Heart left ventricle (tissue), 16 donors: ENCODE data around the gene ZDHHC14. TPM values are rescaled to one million over a fixed set of nuclear protein-coding genes. Genes with fewer than 3 reads are reported as not detected.

ENCODE experiments used
- ATAC-seq, 4 donors: fragments of 200-7000 bp; cut with Tn5 transposase; one replicate each; pipeline ENCODE4 v1.9.1; 2020 to 2022; ENCODE audit warnings: moderate library complexity in 4 of 4, mild to moderate bottlenecking in 3 of 4, moderate number of reproducible peaks in 1 of 4
- DNase-seq, 5 donors: peaks; one replicate each; pipeline ENCODE4 v3.0.0-alpha.2; 2020
- H3K27ac ChIP-seq, 12 donors: fragments of 200-600 bp; sonication (generic) in 4 of 12; one replicate each; pipeline versions ENCODE4 v1.5.0 to v1.8.0; 2016 to 2022; ENCODE audit warnings: mild to moderate bottlenecking in 2 of 12
- H3K27me3 ChIP-seq, 9 donors: fragments of 200-600 bp; sonication (generic) in 2 of 9; one replicate each; pipeline versions ENCODE4 v1.5.1 to v1.8.0; 2016 to 2022; ENCODE audit warnings: mild to moderate bottlenecking in 3 of 9
- H3K36me3 ChIP-seq, 9 donors: fragments of 200-600 bp; sonication (generic) in 2 of 9; one replicate each; pipeline versions ENCODE4 v1.5.0 to v1.8.0; 2018 to 2022; ENCODE audit warnings: mild to moderate bottlenecking in 2 of 9
- H3K4me1 ChIP-seq, 12 donors: fragments of 200-600 bp; sonication (generic) in 4 of 12; one replicate each; pipeline versions ENCODE4 v1.5.0 to v1.8.0; 2016 to 2022; ENCODE audit warnings: mild to moderate bottlenecking in 3 of 12
- H3K4me3 ChIP-seq, 12 donors: fragments of 200-600 bp; sonication (generic) in 4 of 12; one replicate each; pipeline versions ENCODE4 v1.5.0 to v1.8.0; 2017 to 2022; ENCODE audit warnings: mild to moderate bottlenecking in 9 of 12, moderate library complexity in 4 of 12
- H3K9me3 ChIP-seq, 12 donors: fragments of 200-600 bp; sonication (generic) in 4 of 12; one replicate each; pipeline versions ENCODE4 v1.5.0 to v1.8.0; 2016 to 2022; ENCODE audit warnings: mild to moderate bottlenecking in 1 of 12
- POLR2A ChIP-seq, 2 donors: fragments of 450-650 bp; IDR thresholded peaks; one replicate each; pipeline ENCODE4 v1.6.1; 2017; ENCODE audit warnings: antibody characterized with exemption in 2 of 2, mild to moderate bottlenecking in 2 of 2, moderate library complexity in 2 of 2
- WGBS, 4 donors: extraction: QIAGEN DNeasy Blood & Tissue Kit in 2 of 4; methylation state at CpG; one replicate each; pipeline versions ENCODE4 v1.1.5 to v1.1.7; 2013 to 2018; 5-methylcytosine and 5-hydroxymethylcytosine counted together
- intact Hi-C, 10 donors: fragments of 100-400 bp; cut with DNase I; formaldehyde crosslinking; loops; one replicate each; pipeline versions ENCODE4 v1.11.1 to v1.14.2; 2022
- polyA plus RNA-seq, 2 donors: library from polyadenylated mRNA; stranded (reverse); fragments of 200-250 nt; gene quantifications; one replicate each; pipeline ENCODE4 v1.2.3, GENCODE V29; 2013
- total RNA-seq, 9 donors: library from RNA; depleted of rRNA in 2 of 9; stranded (reverse); fragments of >200 nt in 2 of 9; fragmentation: NEBNext Ultra II Directional in 3 of 9; extraction: Animal tissue kit (Norgen Biotek cat#: 25700) in 3 of 9; gene quantifications; one replicate each; pipeline versions ENCODE4 v1.1.0 to v1.2.4, GENCODE V29; 2016 to 2023
- TF ChIP-seq, protein P1 (sequence below), 12 donors: fragments of 200-600 bp; sonication (generic) in 4 of 12; IDR thresholded peaks; one replicate each; pipeline versions ENCODE4 v1.5.0 to v1.8.0; 2018 to 2022; ENCODE audit warnings: antibody characterized with exemption in 12 of 12, mild to moderate bottlenecking in 5 of 12
- donor health status: ischemic (EF 13 %, LVEDD 7.1; RV severe dilation, severe dysfunction).
- donor health status: healthy with polysubstance abuse.
- donor health status: DM: no; HTN: yes; CAD: no.
- donor health status: DM: no; HTN: no; CAD: no.
- donor health status: ischemic (EF 25% LVEDD 6.9; RV normal size, moderate dysfunction).
- donor health status: ischemic (EF 25% LVEDD 5.7; RV mildly dilated, moderate dysfunction).
- donor health status: healthy.
- donor health status: DM: yes; HTN: yes; CAD: no.
- donor health status: ischemic (EF 35%, LVEDD 5.7; RV mildly dilated, moderate dysfunction).
- donor health status: nonischemic (EF 11% LVEDD 7.7; RV severe dilation, severe dysfunction).
- donor health status: DM: yes; HTN: yes; CAD: no.
- donor health status: PGD.
- donor health status: ischemic (EF 29% LVEDD 5.4; RV normal size, mild dysfunction).
- donor health status: nonischemic (EF 23%, LVEDD 6.1; RV moderate dilation, normal function).

ZDHHC14 gene
- total and polyA plus RNA-seq, 11 donors = 7.0 to 25.8 (median 15.4) TPM

DNA sequence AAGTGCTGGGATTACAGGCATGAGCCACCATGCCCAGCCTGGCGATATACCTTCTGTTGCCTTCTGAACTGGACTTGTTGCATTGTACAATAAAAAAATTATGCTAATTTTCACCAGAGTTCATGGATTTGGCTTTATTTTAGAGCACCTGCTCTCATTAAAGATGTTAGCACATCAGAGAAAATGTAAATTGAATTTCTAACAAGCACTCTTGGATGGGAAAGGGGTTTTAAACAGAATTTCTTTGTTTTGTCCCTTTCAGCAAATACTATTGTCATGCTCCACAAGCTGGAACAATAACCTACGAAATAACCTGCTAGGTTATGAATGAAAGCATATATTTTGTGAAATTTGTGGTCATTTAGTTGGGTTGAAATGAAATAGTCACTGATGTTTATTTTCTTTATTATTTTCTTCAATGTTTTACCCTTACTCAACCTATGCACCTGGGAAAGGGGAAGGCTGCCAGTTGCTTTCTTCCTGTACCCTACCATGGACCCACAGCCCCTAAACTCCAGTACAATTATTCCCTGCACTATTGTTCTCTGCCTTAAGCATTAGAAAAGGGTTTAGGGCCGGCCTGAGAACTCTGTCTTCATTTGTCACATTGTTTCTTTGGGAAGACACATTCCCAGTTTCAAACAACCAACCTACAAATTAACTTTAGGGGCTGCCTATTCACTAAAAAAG, 22.2 kb downstream of the ZDHHC14 start:
- Histone ChIP-seq H3K9me3 (no peaks in the 10 kb centered on the region), H3K36me3 (peaks cover 0 to 6% (median 0%) of the 10 kb centered on the region in 9 donors), H3K4me1 (peaks cover 0 to 13% (median 2%) of the 10 kb centered on the region in 12 donors), H3K4me3 (no peak overlapping the region), H3K27ac (no peak overlapping the region), H3K27me3 (no peaks in the 10 kb centered on the region)
- intact Hi-C loops = loop anchor here in 1 of 10 donors (2.0 kb wide), 1 partner anchor 16 kb away; no protein-coding TSS in a partner anchor
- no peak for DNase-seq
- TF ChIP-seq POLR2A (IDR thresholded peaks at IDR 0.05) = no peak
- TF ChIP-seq, protein P1, sequence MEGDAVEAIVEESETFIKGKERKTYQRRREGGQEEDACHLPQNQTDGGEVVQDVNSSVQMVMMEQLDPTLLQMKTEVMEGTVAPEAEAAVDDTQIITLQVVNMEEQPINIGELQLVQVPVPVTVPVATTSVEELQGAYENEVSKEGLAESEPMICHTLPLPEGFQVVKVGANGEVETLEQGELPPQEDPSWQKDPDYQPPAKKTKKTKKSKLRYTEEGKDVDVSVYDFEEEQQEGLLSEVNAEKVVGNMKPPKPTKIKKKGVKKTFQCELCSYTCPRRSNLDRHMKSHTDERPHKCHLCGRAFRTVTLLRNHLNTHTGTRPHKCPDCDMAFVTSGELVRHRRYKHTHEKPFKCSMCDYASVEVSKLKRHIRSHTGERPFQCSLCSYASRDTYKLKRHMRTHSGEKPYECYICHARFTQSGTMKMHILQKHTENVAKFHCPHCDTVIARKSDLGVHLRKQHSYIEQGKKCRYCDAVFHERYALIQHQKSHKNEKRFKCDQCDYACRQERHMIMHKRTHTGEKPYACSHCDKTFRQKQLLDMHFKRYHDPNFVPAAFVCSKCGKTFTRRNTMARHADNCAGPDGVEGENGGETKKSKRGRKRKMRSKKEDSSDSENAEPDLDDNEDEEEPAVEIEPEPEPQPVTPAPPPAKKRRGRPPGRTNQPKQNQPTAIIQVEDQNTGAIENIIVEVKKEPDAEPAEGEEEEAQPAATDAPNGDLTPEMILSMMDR (IDR thresholded peaks at IDR 0.05) = no peak
- no peak for ATAC-seq
- 91 to 98% (median 94%) methylated on average over 3 of the region's 3 CpGs for WGBS, 4 donors

DNA sequence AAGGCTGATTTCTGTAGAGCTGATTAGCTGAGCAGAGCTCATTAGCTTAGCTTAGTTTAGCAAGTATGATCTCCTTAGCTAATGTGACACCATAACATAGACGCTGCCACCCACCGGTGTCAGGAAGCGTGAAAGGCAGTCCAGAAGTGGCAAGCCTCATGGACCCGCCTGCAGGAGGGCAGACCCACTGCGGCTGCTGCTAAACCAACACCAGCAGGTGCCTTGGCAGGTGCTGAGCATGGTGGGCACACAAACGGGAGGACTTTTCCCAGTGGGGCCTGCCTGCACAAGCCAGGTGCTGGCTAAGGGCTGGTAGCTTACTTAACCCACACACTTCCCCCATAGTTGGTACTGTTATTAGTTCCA, 22.7 kb downstream of the ZDHHC14 start:
- Histone ChIP-seq H3K36me3 (peaks cover 0 to 6% (median 0%) of the 10 kb centered on the region in 9 donors), H3K4me3 (no peak overlapping the region), H3K27me3 (no peaks in the 10 kb centered on the region), H3K27ac (no peak overlapping the region), H3K4me1 (peaks cover 0 to 13% (median 2%) of the 10 kb centered on the region in 12 donors), H3K9me3 (no peaks in the 10 kb centered on the region)
- intact Hi-C loops = loop anchor here in 1 of 10 donors (2.0 kb wide), 1 partner anchor 15 kb away; no protein-coding TSS in a partner anchor
- WGBS, 4 donors = 92 to 95% (median 93%) methylated on average over 6 of the region's 6 CpGs
- TF ChIP-seq, protein P1 (IDR thresholded peaks at IDR 0.05) = no peak
- no peak for TF ChIP-seq POLR2A (IDR thresholded peaks at IDR 0.05)
- no peak for ATAC-seq
- no peak for DNase-seq

DNA sequence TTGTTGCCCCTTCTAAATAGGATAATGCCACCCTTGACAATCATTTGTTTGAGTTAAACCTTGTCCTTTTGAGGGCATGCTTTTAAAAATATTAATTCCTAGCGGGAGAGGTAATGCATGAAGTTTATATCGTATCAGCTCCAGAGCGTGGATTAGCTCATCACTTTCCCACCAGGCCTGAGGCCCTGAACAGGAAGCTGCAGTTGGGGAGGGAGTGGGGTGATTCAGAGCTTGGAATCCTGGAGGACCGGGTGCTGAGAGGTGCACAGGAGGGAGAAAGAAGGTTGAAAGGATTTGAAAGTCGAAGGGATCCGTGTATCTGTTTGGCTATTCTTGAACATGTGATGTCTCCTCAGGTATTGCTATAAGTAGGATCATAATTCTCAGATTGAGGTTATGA, 25.0 kb downstream of the ZDHHC14 start:
- DNase-seq = no peak
- peak in 2 of 4 donors; percentile 54 to 76 for ATAC-seq
- 60 to 73% (median 63%) methylated on average over 6 of the region's 6 CpGs for WGBS, 4 donors
- Histone ChIP-seq H3K27me3 (no peaks in the 10 kb centered on the region), H3K27ac (no peak overlapping the region), H3K36me3 (no peaks in the 10 kb centered on the region), H3K4me1 (peaks cover 0 to 15% (median 3%) of the 10 kb centered on the region in 12 donors), H3K4me3 (no peak overlapping the region), H3K9me3 (no peaks in the 10 kb centered on the region)
- intact Hi-C loops = no loop called here
- TF ChIP-seq, protein P1 (IDR thresholded peaks at IDR 0.05) = no peak

DNA sequence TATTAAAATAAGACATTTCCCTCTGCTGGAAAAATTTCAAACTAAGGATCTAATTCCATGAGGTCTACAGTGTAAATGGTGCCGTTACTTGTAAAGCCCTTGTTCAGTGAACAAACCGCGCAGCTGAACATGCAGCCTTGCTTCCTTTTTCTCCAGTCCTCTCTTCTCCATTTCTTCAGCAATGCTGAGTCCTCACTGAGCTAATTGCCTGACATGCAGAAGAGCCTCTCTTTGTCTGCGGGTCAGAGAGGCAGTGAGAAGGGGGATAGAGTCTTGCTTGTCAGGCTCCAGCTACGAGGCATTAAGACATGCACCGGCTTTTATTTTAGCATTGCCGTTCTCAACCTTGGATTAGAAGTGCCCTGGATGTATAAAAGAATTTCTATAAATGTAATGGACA, 25.7 kb downstream of the ZDHHC14 start:
- intact Hi-C loops = no loop called here
- peaks cover 0 to 15% (median 3%) of the 10 kb centered on the region in 12 donors for H3K4me1 ChIP-seq
- ATAC-seq (no peak), DNase-seq (no peak)
- no peaks in the 10 kb centered on the region for H3K9me3 ChIP-seq
- H3K36me3 ChIP-seq = no peaks in the 10 kb centered on the region
- no peak overlapping the region for H3K4me3 ChIP-seq
- H3K27ac ChIP-seq = no peak overlapping the region
- no peaks in the 10 kb centered on the region for H3K27me3 ChIP-seq
- 84 to 93% (median 92%) methylated on average over 7 of the region's 7 CpGs for WGBS, 4 donors
- TF ChIP-seq POLR2A (IDR thresholded peaks at IDR 0.05) = no peak
- TF ChIP-seq, protein P1 (IDR thresholded peaks at IDR 0.05) = no peak
